ENCODE data around the gene CFAP251.
"Not testable (repeated sequence)": the region's sequence is repeated elsewhere in the genome, so short reads cannot be mapped to it uniquely, and the experiment has no call there.

Gene CFAP251

DNA sequence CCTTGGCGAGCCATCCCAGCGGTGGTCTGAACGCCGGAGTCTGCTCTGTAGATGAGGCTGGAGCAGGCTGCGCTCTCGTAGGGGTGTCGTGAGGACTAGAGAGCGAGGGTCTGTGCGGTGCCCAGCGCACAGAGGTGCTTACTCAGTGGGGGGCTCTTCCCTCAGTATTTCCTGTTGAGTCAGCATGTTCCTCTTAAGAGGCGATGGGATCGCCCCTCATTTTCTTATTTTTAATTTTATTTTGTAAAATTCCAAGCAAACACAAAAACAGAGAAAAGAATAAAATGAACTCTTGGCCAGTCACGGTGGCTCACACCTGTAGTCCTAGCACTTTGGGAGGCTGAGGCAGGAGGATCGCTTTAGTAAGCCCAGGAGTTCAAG, 62.5 kb downstream of the CFAP251 start:
- no peak for DNase-seq

DNA sequence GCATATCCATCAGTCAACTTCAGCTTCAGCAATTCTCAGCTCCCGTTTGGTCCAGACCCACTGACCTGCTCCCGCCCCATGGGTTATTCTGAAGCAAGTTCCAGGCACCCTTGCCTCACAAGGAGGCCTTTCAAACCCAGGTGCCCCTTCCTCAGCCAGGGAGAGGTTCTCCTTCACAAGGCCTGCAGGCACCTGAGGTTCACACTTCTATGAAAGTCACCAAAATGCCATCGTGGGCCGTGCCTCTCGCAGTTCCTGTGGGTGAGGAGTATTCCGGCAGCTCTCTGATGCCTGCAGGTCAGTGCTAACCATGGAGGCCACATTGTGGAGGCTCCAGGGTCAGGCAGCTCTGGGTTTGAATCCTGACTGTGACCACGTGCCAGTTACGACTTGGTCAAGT, 63.1 kb downstream of the CFAP251 start:
- DNase-seq = no peak

DNA sequence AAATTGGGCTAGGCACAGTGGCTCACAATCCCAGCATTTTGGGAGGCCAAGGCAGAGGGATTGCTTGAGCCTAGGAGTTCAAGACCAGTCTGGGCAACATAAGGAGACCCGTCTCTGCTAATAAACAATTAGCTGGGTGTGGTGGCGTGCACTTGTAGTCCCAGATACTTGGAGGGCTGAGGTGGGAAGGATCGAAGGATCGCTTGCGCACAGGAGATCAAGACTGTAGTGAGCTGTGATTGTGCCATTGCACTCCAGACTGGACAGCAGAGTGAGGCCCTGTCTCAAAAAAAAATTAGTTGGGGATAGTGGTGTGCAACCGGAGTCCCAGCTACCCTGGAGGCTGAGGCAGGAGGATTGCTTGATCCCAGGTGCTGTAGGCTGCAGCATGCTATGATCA, 64.6 kb downstream of the CFAP251 start:
- no peak for DNase-seq

DNA sequence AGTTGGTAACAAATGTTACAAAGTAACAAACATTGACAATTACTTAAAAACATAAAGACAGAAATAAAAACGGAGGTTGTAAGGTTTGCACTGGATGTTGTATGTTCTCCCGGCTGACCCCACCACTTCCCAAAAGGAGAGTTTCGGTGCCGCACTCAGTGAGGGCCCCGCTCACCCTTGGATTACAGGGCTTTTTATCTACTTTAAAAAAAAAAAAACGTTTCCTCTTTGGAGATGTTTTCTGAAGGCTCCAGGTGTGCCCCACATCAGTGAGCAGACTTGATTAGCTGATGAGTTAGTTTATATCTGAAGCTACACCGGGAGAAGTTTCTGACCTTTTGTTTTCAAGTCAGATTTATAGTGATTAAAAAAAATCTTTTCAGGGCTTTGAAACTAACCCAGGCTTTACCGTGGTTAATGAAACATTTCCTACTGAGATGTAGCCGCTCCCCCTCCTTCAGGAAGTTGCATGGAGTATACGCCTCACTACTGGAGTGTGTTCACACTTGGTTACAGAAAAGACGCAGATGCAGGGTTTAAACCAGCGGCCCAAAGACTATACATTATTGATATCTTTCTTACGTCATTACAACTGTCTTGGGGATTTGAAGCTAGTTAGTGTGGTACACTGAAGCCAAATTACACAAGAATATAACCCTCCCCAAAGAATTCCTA, 65.3 kb downstream of the CFAP251 start:
- no peak for DNase-seq

DNA sequence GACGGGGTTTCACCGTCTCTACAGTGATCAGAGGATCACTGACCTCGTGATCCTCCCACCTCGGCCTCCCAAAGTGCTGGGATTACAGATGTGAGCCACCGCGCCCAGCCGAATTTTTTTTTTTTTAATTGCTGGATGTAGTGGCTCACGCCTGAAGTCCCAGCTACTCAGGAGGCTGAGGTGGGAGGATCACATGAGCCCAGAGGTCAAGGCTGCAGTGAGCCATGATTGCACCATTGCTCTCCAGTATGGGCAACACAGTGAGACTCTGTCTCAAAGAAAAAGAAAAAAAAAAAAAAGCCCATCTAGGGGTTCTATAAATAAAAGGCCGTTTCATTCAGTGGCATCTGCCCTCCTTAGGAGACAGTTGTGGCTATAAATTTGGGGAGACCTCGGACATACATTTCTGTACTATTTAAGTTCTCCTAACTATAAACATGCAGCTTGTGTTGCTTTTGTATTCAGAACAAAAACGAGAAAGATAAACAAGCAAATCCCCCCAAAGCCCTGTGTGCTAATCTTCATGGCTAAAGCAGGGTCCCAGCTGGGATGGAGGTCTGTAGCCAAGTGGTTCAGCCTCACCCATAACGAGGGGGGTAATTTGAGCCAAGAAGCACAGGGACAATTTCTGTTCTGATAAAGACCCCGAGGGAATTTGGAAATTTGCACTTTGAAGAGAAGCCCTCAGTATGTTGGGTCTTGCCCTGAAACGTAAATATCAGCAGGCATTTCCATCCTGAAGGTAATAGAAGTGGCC, 68.3 kb downstream of the CFAP251 start:
- no peak for DNase-seq

DNA sequence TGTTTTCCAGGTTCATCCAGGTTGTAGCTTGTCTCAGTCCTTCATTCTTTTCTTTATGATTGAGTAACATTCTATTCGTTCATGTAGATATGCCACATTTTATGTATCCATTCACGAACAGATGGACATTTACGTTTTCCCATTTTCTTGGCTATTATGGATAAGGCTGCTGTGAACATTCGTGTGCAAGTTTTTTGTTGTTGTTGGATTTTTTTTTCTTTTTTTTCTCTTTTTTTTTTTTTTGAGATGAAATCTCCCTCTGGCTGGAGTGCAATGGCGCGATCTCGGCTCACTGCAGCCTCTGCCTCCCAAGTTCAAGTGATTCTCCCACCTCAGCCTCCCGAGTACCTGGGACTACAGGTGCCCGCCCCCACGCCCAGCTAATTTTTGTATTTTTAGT, 70.1 kb downstream of the CFAP251 start:
- DNase-seq = not testable (repeated sequence)

DNA sequence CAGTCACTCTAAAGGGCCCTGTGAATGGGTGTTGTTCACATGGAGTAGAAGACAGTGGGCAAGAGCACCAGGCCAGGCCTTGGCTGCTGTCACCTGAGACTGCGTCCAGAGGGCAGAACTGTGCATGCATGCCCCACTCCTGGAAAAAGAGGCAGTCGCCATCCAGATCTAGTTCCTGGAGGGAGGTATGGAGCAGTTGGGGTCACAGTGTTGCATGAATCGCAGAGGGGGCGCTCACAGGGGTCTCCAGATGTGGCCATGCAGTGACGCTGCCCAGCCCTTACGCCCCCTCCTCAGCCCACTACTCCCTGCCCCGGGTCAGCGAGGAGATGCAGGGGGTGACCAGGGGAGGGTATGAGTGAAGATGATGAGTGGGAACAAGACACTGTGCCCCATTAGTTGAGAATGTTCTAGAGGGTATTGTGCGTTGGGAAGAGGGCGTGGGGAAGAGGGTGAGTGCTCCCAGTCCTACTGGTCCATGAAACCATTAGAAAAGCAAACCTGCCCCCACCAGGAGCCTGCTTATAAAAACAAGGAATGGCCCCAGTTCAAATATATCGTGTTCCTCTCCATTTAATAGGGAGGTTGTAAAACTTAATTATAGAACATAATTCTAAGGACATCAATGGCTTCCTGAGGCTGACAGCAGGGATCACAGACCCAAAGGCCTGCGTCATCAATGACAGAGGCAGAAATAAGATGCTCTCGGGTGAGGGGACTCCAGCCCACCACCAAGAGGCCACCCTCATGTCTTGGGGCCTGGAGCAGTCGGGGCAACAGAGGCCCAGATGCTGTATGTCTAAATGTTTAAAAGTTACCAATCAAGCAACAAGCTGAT, 71.1 kb downstream of the CFAP251 start:
- DNase-seq = no peak

DNA sequence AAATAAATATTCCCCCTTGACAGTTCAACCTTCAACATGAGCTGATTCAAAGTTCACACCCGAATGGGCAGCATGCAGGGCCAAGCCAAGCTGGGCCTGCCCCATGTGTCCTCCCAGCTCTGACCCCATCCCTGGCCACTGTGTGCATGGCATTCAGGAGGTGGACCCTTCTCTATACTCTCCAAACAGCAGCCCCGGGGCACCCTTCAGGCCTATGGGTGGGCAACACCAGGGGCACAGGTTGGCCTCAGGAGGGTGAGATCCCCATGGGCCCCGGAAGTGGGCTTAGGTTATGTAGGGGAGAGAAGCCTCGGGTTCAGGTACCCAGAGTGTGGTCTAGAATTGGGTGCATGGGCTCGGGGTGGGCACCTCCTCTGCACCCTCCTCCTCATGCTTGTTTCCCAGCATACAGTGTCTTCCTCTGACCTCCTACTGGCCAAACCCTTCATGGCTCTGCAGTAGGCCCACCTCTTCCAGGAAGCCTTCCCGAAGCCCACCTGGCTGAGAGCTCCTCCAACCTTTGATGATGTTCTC, 71.8 kb downstream of the CFAP251 start:
- DNase-seq = no peak

DNA sequence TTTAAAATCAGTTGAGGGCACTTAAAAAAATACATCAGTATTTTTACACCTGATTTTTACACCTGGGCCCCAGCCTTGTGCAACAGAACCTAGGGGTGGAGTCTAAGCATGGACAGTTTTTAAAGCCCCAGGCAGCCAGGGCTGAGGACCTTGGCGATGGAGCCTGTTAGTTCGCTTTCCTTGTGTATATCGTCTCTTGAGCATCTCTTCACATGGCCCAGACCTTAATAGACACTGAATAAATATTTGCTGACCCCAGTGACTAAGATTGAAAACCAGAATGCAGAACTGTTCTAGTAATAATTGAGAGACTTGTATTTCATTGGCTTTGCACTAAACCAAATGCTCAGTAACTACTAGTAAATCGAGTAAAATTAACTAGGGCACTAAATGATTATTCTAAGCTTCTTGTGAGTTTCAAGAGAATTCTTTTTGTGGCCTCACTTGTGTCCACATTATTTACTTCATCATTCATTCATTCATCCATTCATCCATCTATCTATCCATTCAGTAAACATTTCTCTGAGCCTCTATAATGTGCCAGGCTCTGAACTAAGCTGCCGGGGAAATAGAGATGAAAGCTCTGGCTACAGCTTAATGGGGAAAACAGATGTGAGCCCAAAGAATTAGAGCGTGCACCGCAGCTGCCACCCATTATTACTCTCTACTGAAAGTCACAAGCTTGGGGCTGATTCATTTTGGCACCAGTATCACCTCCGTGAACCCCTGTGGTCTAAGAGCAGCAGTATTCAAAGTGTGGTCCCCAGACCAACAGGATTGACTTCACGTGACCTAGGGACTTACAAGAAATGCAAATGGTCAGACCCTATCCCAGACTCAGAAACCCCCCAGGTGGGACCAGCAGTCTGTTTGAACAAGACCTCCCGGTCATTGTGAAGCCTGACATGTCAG, 72.6 kb downstream of the CFAP251 start:
- peak; percentile 49 to 56 for DNase-seq

DNA sequence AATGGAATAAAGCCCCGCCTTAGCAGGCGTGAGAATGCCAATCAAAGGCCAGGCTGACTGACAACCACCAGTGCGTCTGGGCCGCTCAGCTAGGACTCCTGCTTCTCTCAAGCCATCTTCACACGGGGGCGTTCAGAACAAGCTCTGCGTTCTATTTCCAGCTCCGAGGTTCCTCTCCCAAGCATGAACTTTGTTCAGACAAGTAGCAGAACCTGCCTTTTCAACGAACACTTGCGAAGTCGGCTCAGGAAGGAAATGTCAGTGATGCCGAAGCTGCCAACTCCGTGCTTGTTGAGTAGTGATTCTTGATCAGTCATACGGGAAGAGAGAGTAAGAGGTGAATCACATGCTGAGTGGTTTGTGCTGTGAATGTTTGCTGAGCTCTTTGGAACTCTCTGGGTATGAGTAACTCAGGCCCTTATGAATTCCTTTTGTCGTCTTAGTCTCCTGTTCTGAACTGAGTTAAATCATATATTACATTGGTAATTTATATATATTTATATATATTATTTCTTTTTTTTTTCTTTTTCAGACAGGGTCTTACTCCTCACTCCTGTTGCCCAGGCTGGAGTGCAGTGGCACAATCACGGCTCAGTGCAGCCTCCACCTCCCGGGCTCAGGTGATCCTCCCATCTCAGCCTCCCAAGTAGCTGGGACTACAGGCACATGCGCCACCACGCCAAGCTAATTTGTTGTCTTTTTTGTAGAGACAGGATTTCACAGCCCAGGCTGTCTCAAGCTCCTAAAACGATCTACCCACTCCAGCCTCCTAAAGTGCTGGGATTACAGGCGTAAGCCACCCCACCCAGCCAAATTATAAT, 73.9 kb downstream of the CFAP251 start:
- peak; percentile 64 to 78 for DNase-seq

DNA sequence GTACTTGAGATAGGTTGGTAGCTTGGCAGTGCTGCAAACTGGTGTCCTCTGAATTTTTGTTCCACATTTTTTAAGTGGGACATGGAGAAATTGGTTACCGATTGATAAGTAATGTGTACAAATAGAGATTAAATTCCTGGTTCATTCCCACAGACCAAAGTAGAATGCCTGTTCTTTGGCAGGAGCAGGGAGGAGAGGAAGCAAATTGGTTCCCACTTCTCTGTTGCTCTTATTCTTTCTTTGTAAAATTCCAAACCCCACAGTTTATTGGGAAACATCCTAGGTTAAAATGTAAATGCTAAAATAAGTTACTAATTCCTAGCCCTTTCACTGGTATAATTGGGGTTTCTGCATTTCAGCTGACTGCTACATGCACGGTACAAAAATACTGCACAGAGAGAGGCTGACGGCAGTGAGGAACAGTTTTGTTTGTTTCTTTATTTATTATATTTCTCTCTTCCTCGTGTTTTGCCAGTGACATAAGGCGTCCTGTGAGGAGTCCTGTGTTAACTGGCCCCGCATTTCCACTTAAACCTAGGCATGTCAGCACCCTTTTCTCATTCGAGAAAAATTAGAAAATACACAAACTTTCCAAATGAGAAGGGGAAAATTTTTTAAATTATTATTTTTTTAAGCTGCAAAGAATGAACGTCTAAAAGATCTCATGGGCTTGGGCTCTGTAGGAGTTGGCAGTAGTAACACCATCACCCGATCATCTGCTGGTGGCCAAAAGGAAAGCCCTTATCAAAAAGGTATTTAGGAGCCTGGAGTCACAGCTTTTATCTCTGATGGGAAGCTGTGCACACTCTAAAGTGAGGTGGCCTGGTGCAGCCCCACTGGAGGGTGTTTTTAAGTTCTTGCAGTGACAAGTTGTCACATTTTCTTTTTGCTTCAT, 77.9 kb downstream of the CFAP251 start:
- DNase-seq = no peak

DNA sequence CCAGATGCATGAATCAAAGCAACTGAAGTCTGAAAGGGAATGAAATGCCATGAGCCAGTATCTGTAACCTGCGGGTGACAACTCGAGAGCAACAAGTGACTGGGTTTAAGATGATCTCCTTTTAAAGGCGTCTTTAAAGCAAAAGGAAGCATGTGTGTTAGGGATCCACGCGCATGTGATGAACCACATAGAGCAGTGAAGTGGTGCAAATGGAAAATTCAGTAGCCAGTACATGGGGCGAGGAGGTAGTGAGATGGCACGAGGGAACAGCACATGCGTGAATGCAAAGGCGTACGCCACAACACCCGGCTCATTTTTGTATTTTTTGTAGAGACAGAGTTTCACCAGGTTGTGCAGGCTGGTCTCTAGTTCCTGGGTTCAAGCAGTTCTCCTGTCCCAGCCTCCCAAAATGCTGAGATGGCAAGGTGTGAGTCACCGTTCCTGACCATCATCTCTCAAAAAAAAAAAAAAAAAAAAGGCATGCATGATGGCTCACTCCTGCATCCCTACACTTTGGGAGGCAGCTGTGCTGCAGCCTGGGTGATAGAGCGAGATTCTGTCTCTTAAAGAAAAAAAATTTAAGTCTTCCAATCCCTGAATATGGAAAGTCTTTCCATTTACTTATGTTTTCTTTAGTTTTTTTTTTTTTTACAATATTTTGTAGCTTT, 78.7 kb downstream of the CFAP251 start:
- DNase-seq = no peak

DNA sequence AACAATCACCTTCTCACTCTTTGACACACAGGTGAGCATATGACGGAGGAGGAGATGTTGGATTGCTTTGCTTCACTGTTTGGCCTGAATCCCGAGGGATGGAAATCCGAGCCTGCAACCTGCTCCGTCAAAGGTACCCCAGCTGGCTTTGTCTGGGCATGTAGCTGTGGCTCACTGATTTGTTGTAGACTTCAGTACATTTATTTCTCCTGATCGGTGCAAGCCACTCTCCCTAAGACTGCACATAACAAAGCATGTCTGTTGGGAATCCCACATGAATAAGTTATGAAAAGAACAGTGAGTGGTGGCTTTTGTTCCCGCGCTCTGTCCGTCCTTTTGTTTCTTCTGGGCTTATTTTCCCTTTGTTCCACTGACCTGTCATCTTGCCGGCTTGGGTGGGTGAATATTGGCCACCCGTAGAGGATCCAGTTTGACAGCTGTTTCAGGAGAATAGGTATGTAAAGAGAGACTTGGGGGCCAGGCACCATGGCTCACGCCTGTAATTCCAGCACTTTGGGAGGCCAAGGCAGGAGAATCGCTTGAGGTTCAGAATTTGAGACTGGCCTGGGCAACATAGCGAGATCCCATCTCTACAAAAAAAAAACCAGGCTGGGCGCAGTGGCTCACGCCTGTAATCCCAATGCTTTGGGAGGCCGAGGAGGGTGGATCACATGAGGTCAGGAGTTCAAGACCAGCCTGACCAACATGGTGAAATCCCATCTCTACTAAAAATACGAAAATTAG, 83.2 kb downstream of the CFAP251 start:
- DNase-seq = no peak

DNA sequence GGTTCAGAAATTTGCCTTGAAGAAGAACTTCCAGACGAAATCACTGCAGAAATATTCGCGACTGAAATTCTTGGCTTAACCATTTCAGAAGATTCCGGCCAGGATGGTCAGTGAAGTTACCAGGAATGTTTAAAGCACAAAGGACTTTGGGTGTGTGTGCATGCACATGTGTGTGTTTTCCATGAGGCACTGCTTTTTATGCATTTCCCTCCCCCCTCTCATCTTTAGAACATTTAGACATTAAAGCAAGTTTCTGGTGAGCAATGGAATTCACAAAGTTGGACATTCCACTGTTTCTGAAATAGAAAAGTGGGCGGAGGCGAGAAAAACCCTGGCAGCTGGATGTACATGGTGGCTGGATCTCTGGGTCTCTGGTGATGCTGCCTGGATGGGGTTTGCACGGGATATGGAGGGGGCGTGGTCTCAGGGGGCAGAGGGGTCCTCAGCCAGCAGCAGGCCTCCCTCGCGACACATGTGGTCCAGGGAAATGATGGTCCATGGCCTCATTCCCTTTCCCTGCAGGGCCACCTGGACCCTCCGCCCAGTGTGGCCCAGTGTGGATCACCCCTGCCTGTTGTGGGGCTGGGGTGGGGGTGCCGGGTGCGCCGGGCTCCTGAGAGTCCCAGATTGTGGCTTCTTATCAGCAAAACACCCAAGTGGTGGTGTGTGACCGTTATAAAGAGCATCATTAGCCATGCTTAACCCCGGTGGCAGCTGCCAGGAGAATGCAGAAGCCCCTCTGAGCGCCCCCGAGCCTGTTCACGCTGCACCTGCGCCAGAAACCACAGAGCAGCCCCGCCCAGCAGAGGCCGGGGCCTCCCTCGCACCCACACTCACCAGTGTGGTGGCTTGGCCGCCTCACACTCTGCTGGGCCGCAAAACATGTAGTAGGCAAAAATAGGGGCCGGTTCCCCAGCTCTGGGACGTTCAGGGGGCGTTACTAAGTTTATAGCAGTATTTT, 85.5 kb downstream of the CFAP251 start:
- DNase-seq = no peak

DNA sequence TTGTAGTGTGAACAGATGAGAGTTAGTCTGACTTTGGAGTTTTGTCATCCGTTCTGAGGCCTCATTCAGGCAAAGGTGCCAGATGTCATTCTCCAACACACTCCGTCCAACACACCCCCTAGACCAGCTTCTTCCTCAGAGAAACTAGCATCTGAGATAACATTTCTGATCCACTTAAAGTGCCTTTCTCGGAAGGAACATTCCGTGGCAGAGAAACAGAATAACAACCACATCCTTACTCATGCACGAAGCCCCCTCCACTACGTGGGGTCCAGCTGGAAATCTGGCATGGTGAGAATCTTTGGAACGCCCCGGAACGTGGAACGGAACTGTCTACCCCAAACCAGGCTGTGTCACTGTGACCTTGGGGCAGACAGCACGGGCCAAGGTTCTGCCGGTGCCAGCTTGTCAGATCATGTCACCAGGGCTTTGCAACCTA, 86.3 kb downstream of the CFAP251 start:
- no peak for DNase-seq

DNA sequence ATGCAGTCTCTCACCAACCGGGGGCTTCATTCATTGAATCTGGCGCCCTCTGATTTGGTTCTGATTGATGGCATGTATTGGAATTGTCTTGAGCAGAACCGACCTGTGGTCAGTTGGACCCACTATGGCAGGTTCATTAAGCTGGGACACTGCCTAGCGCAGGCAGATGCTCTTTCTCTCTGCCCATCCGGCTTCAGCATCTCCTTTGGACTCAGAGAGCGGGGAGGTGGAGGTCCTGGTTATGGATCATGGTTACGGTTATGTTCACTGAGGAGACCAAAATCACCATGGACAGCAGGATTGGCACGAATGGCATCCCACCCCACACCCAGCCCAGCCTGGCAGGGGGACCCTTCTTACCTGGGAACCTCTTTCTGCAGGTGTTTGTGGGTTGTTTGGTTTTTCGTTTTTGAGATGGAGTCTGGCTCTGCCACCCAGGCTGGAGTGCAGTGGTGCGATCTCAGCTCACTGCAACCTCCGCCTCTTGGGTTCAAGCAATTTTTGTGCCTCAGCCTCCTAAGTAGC, 86.9 kb downstream of the CFAP251 start:
- no peak for DNase-seq

DNA sequence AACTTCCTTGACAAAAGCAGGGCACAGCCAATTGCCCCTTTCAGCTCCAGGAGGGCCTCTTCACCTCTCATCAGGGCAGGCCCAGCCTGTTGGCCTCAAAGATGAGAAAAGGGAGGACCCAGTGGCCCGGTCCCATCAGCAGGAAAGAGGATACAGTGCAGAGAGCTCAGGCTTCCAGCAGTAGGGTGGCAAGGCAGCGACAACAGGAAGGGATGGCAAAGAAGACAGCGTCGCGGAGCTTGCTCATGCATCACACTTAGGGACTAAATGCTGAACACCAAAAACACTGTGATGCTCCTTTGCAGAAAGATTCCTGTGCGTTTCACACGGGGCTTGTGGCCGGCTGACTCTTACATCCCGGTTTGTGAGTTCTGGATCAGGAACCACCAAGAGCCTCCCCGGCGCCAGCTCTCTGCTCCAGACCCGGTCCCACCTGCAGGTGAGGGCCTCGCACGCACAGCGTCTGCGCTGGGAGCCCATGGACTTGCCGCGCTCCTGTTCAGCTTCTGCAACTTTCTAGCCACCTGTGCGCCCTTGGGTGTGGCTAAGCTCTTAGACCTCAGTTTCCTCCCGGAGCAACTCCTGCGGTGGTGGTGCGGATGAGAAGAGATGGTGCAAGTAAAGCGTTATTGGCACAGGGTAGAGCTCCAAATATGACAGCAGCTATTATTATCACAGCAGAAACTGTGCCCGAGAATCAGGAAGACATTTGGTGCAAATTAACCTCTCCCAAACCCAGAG, 88.0 kb downstream of the CFAP251 start:
- DNase-seq = no peak
